DOHH2 (cell line): Measurements from ENCODE around the gene RBMS3.

Experiments used
- EZH2phosphoT487 ChIP-seq: fragments of 200-600 bp; sonication (generic); IDR thresholded peaks from 2 replicates; pipeline ENCODE4 v1.6.1; 2017; ENCODE audit warnings: borderline replicate concordance, mild to moderate bottlenecking, antibody characterized with exemption, low read length, moderate library complexity, mixed read lengths
- TF ChIP-seq, protein P1 (sequence below): fragments of 200-600 bp; sonication (generic); IDR thresholded peaks from one replicate; pipeline ENCODE4 v1.5.1; 2014; ENCODE audit warnings: antibody characterized with exemption, mild to moderate bottlenecking, low read depth, low read length; ENCODE audit not compliant: poor library complexity, severe bottlenecking

DNA sequence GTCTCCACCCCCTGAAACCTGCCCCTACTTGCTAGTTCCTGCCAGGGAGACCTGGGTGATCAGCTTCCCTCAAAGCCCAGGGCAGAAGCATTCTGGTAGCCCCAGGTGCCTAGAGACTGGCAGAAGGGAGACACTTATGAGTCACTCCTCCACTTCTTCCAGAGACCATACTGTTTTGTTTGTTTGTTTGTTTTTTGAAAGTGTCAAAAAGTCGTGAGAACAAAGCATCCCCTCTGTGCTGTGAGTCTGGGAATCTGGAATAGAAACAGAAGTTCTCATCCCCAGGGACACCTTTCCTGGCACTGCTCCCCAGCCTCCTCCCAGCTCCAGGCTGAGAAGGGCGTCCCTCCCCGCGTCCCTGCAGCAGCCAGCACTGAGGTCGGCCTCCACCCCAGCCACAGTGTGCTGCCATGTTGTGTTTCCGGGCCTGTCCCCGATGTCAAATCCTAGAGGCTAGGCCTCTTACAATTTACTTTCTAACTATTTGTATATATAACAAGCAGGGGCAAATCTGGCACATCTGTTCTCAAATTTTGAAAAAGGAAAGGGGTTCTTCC lies 573.0 kb downstream of the RBMS3 start:
- TF ChIP-seq, protein P1, sequence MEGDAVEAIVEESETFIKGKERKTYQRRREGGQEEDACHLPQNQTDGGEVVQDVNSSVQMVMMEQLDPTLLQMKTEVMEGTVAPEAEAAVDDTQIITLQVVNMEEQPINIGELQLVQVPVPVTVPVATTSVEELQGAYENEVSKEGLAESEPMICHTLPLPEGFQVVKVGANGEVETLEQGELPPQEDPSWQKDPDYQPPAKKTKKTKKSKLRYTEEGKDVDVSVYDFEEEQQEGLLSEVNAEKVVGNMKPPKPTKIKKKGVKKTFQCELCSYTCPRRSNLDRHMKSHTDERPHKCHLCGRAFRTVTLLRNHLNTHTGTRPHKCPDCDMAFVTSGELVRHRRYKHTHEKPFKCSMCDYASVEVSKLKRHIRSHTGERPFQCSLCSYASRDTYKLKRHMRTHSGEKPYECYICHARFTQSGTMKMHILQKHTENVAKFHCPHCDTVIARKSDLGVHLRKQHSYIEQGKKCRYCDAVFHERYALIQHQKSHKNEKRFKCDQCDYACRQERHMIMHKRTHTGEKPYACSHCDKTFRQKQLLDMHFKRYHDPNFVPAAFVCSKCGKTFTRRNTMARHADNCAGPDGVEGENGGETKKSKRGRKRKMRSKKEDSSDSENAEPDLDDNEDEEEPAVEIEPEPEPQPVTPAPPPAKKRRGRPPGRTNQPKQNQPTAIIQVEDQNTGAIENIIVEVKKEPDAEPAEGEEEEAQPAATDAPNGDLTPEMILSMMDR, result no peak
- no peak for TF ChIP-seq EZH2phosphoT487
